Neural progenitor cell (in vitro differentiated cells): ENCODE measurements around the gene SGCD. TPM values are rescaled to one million over a fixed set of nuclear protein-coding genes. Genes with fewer than 3 reads are reported as not detected.

ENCODE experiments used
- DNase-seq: peaks from one replicate; pipeline ENCODE4 v3.0.0-alpha.2; 2016; ENCODE audit warnings: low spot score
- H2AFZ ChIP-seq: fragments of 200-600 bp; sonication (generic); replicated peaks from 2 replicates; pipeline ENCODE4 v1.6.1; 2016; ENCODE audit warnings: antibody characterized with exemption
- H3F3A ChIP-seq: fragments of 200-600 bp; sonication (generic); 2 replicates; pipeline ENCODE4 v1.6.1; 2016; ENCODE audit warnings: antibody characterized with exemption, low read depth
- H3K27ac ChIP-seq: fragments of 200-600 bp; sonication (generic); 2 replicates; pipeline ENCODE4 v1.5.1; 2016; ENCODE audit warnings: mild to moderate bottlenecking
- H3K27me3 ChIP-seq: fragments of 200-600 bp; sonication (generic); 2 replicates; pipeline ENCODE4 v1.6.1; 2016; ENCODE audit warnings: mild to moderate bottlenecking, moderate library complexity
- H3K36me3 ChIP-seq: fragments of 200-600 bp; sonication (generic); 2 replicates; pipeline ENCODE4 v1.5.1; 2016
- H3K4me1 ChIP-seq: fragments of 200-600 bp; sonication (generic); 2 replicates; pipeline ENCODE4 v1.6.1; 2016; ENCODE audit warnings: mixed run types
- H3K4me2 ChIP-seq: fragments of 200-600 bp; sonication (generic); 2 replicates; pipeline ENCODE4 v1.6.1; 2016
- H3K4me3 ChIP-seq: fragments of 200-600 bp; sonication (generic); 2 replicates; pipeline ENCODE4 v1.5.1; 2016
- H3K79me2 ChIP-seq: fragments of 200-600 bp; sonication (generic); 2 replicates; pipeline ENCODE4 v1.6.1; 2016; ENCODE audit warnings: low read depth
- H3K9ac ChIP-seq: fragments of 200-600 bp; sonication (generic); 2 replicates; pipeline ENCODE4 v1.6.1; 2016
- H3K9me3 ChIP-seq: fragments of 200-600 bp; sonication (generic); 2 replicates; pipeline ENCODE4 v1.5.1; 2016; ENCODE audit warnings: low read depth
- H4K20me1 ChIP-seq: fragments of 200-600 bp; sonication (generic); 2 replicates; pipeline ENCODE4 v1.6.1; 2016; ENCODE audit warnings: low read depth
- H3K27ac Mint-ChIP-seq: 3 replicates; pipeline ENCODE4 v1.8.0; 2021; ENCODE audit warnings: mixed read lengths
- H3K27me3 Mint-ChIP-seq: 2 replicates; pipeline ENCODE4 v1.8.0; 2022; ENCODE audit warnings: low read depth, mild to moderate bottlenecking, inconsistent platforms, moderate library complexity, mixed read lengths; ENCODE audit not compliant: insufficient read depth
- H3K36me3 Mint-ChIP-seq: 3 replicates; pipeline ENCODE4 v1.8.0; 2021; ENCODE audit warnings: mixed read lengths
- H3K4me1 Mint-ChIP-seq: 3 replicates; pipeline ENCODE4 v1.8.0; 2021; ENCODE audit warnings: mixed read lengths
- H3K4me3 Mint-ChIP-seq: 3 replicates; pipeline ENCODE4 v1.8.0; 2021; ENCODE audit warnings: mild to moderate bottlenecking, moderate library complexity, mixed read lengths
- H3K9me3 Mint-ChIP-seq: 3 replicates; pipeline ENCODE4 v1.8.0; 2020; ENCODE audit warnings: mixed read lengths
- CTCF ChIP-seq: fragments of 200-600 bp; sonication (generic); IDR thresholded peaks from 2 replicates; pipeline ENCODE4 v1.5.1; 2017; ENCODE audit warnings: antibody characterized with exemption, mild to moderate bottlenecking
- EZH2 ChIP-seq: fragments of 200-600 bp; sonication (generic); IDR thresholded peaks from 2 replicates; pipeline ENCODE4 v1.6.1; 2017; ENCODE audit warnings: antibody characterized with exemption, mild to moderate bottlenecking, moderate library complexity
- EZH2phosphoT487 ChIP-seq: fragments of 200-600 bp; sonication (generic); IDR thresholded peaks from 2 replicates; pipeline ENCODE4 v1.6.1; 2017; ENCODE audit warnings: antibody characterized with exemption
- total RNA-seq: library from RNA; depleted of rRNA; stranded (reverse); fragments of >200 nt; gene quantifications from 2 replicates; pipeline ENCODE4 v1.2.3, GENCODE V29; 2015; ENCODE audit warnings: low replicate concordance

Gene SGCD
- total RNA-seq, 1 donor from 2014 or later = not detected

GRCh38 chr5:156310115-156310514 lies 16.8 kb upstream of the SGCD start:
- H3K4me1 ChIP-seq = no peaks in the 10 kb centered on the region
- no peaks in the 10 kb centered on the region for H3K36me3 ChIP-seq
- DNase-seq = no peak
- H3K4me2 ChIP-seq = no peak overlapping the region
- TF ChIP-seq EZH2 = no peak
- Mint-ChIP-seq H3K27ac (no peak overlapping the region), H3K36me3 (no peaks in the 10 kb centered on the region), H3K9me3 (peaks cover 9% of the 10 kb centered on the region), H3K27me3 (no peaks in the 10 kb centered on the region), H3K4me3 (no peak overlapping the region), H3K4me1 (no peaks in the 10 kb centered on the region)
- H3K27me3 ChIP-seq = no peaks in the 10 kb centered on the region
- H3K4me3 ChIP-seq = no peak overlapping the region
- peak overlapping the region; percentile 57 for H2AFZ ChIP-seq
- no peaks in the 10 kb centered on the region for H3K9me3 ChIP-seq
- no peaks in the 10 kb centered on the region for H4K20me1 ChIP-seq
- H3K9ac ChIP-seq = no peak overlapping the region
- H3K79me2 ChIP-seq = no peaks in the 10 kb centered on the region
- H3K27ac ChIP-seq = no peak overlapping the region
- no peaks in the 10 kb centered on the region for H3F3A ChIP-seq

GRCh38 chr5:156312897-156313694 lies 13.9 kb upstream of the SGCD start:
- Mint-ChIP-seq H3K27ac (no peak overlapping the region), H3K4me3 (no peak overlapping the region), H3K4me1 (no peaks in the 10 kb centered on the region), H3K9me3 (no peaks in the 10 kb centered on the region), H3K27me3 (no peaks in the 10 kb centered on the region), H3K36me3 (no peaks in the 10 kb centered on the region)
- Histone ChIP-seq H3K27ac (no peak overlapping the region), H3K4me3 (no peak overlapping the region), H3K9ac (no peak overlapping the region), H3K27me3 (no peaks in the 10 kb centered on the region), H3K79me2 (no peaks in the 10 kb centered on the region), H3K36me3 (no peaks in the 10 kb centered on the region), H4K20me1 (no peaks in the 10 kb centered on the region), H2AFZ (peak overlapping the region; percentile 3), H3K4me1 (no peaks in the 10 kb centered on the region), H3K4me2 (no peak overlapping the region), H3K9me3 (no peaks in the 10 kb centered on the region), H3F3A (no peaks in the 10 kb centered on the region)
- no peak for TF ChIP-seq EZH2phosphoT487
- TF ChIP-seq EZH2 = no peak
- TF ChIP-seq CTCF = no peak
- no peak for DNase-seq

GRCh38 chr5:156314416-156314815 lies 12.5 kb upstream of the SGCD start:
- H3K4me3 Mint-ChIP-seq = no peak overlapping the region
- no peaks in the 10 kb centered on the region for H3K36me3 ChIP-seq
- H3K79me2 ChIP-seq = no peaks in the 10 kb centered on the region
- H3K36me3 Mint-ChIP-seq = no peaks in the 10 kb centered on the region
- H3K9ac ChIP-seq = no peak overlapping the region
- no peak for DNase-seq
- H3K4me1 Mint-ChIP-seq = no peaks in the 10 kb centered on the region
- H3K9me3 Mint-ChIP-seq = no peaks in the 10 kb centered on the region
- no peaks in the 10 kb centered on the region for H4K20me1 ChIP-seq
- H3K27ac Mint-ChIP-seq = no peak overlapping the region
- no peak overlapping the region for H3K4me3 ChIP-seq
- no peaks in the 10 kb centered on the region for H3K9me3 ChIP-seq
- peaks cover 4% of the 10 kb centered on the region for H3K27me3 Mint-ChIP-seq
- TF ChIP-seq CTCF (no peak), EZH2 (no peak), EZH2phosphoT487 (no peak)
- H3K4me1 ChIP-seq = no peaks in the 10 kb centered on the region
- no peaks in the 10 kb centered on the region for H3K27me3 ChIP-seq
- no peak overlapping the region for H3K4me2 ChIP-seq
- no peak overlapping the region for H2AFZ ChIP-seq
- no peaks in the 10 kb centered on the region for H3F3A ChIP-seq
- H3K27ac ChIP-seq = no peak overlapping the region

- Histone ChIP-seq H3K79me2 (no peaks in the 10 kb centered on the region), H4K20me1 (no peaks in the 10 kb centered on the region), H3K36me3 (no peaks in the 10 kb centered on the region), H3K4me3 (no peak overlapping the region), H2AFZ (no peak overlapping the region), H3F3A (no peaks in the 10 kb centered on the region), H3K9ac (no peak overlapping the region), H3K4me1 (peaks cover 3% of the 10 kb centered on the region), H3K27me3 (no peaks in the 10 kb centered on the region), H3K27ac (no peak overlapping the region), H3K4me2 (no peak overlapping the region), H3K9me3 (no peaks in the 10 kb centered on the region)
- Mint-ChIP-seq H3K4me1 (peaks cover 26% of the 10 kb centered on the region), H3K9me3 (no peaks in the 10 kb centered on the region), H3K36me3 (no peaks in the 10 kb centered on the region), H3K4me3 (no peak overlapping the region), H3K27me3 (peaks cover 7% of the 10 kb centered on the region), H3K27ac (no peak overlapping the region)
- TF ChIP-seq EZH2phosphoT487 (no peak), EZH2 (no peak), CTCF (no peak)
- DNase-seq = no peak
Measured at GRCh38 chr5:156322666-156323065, 4.3 kb upstream of the SGCD start.
